HG03095 (cell line): ENCODE measurements around the gene CPVL.

Experiments
- ATAC-seq: cut with Tn5 transposase; IDR thresholded peaks from one replicate; pipeline ENCODE4 v1.9.1; 2021; ENCODE audit warnings: moderate library complexity; ENCODE audit not compliant: unreplicated experiment

CPVL gene

DNA sequence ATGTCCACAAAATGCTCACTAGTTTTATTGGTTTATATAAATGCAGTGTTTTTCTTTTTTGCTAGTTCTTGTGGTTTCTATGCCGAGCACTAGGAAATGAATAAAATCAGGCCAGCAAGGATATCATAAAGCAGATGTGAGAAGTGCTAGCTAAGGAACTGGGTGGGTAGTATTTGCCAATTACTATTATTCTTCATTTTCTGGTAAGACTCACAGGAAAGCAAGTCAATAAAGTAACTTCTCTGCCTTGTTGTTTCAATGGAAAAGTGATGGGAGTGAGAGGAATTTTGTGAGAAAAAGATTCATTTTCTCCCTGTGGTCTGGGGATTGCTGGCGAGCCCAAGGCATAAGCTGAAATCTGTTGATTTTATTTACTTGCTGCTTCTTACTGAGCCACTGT lies 137.7 kb downstream of the CPVL start:
- no peak for ATAC-seq

GRCh38 chr7:29007127-29007526 lies 139.2 kb downstream of the CPVL start:
- no peak for ATAC-seq

- no peak for ATAC-seq
Measured at GRCh38 chr7:29005829-29006228, 140.5 kb downstream of the CPVL start.

GRCh38 chr7:29005406-29005805 lies 140.9 kb downstream of the CPVL start:
- ATAC-seq = no peak

- no peak for ATAC-seq
Measured at GRCh38 chr7:29003703-29004102, 142.6 kb downstream of the CPVL start.

- ATAC-seq = no peak
Measured at GRCh38 chr7:29000717-29001076, 145.6 kb downstream of the CPVL start.

DNA sequence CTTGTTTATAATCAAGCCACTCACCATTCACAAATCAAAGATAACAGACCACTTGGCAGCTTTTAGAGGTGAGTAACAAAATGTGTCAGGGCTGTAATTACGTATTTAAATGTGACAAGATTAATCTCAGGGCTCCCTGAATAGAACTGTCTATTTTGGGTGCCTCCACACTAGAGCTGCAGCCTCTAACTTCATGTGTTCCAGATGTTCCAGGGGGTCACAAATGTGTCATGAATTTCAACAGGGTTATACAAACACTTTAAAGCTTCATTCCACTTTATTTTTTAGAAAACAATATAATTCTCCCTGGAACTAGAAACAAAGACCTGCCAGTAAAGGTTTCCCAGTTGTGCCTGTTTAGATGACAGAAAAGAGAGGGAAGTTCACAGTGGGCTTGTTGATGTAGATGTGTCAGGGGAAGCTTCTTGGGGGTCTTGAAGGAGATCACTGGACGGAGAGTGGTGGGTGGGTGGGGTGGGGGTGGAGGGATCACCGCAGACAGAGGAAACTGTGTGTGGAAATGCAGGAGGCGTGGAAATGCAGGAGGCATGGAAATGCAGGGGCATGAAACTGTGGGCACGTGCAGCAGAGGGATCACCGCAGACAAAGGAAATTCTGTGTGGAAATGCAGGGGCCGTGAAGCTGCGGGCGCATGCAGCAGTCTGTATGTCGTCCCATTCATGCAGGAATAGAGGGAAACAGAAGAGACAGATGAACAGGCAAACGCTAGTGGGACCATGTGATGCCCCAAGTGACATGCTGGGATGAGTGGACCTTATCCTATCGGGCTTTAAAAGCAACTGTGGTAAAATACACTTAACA lies 146.2 kb downstream of the CPVL start:
- no peak for ATAC-seq

DNA sequence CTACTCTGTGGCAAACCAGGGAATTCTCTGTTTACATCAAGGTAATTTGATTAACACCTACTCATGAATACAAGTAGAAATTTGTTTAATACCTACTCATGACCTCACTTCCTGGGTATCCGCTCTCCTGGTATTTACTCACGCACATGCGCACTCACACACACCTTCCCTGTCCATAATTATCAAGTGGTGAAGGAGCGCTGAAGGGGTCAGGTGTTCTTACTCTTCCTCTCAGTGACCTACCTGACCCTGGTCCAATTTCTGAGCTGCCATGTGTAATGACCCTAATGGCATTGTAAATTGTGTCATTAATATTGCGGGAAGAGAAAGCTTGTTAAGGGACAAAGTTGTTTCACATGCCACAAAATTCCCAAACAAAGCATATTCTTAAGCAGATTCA lies 146.9 kb downstream of the CPVL start:
- no peak for ATAC-seq

GRCh38 chr7:28998105-28998504 lies 148.2 kb downstream of the CPVL start:
- ATAC-seq = no peak

- ATAC-seq = no peak
Measured at GRCh38 chr7:28996836-28997235, 149.5 kb downstream of the CPVL start.

DNA sequence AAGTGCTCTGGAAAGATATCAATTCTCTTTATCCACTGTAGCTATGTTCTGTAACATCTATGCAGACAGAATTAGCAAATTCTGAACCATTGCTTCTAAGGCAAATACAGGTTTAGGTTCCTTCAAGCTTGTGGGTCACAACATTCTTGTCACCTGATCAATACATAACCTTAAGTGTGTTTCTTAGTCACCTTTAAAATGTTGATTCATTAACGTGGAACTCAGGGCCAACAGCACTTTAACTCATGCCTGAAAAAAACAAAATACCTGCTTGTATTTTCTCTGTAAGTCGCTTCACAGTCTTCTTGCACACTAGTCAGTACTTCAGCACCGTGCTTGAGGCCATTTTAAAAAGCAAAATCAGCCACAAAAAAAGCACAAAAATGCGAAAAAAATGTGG lies 153.0 kb downstream of the CPVL start:
- ATAC-seq = no peak

GRCh38 chr7:28992798-28993197 lies 153.5 kb downstream of the CPVL start:
- ATAC-seq = no peak

DNA sequence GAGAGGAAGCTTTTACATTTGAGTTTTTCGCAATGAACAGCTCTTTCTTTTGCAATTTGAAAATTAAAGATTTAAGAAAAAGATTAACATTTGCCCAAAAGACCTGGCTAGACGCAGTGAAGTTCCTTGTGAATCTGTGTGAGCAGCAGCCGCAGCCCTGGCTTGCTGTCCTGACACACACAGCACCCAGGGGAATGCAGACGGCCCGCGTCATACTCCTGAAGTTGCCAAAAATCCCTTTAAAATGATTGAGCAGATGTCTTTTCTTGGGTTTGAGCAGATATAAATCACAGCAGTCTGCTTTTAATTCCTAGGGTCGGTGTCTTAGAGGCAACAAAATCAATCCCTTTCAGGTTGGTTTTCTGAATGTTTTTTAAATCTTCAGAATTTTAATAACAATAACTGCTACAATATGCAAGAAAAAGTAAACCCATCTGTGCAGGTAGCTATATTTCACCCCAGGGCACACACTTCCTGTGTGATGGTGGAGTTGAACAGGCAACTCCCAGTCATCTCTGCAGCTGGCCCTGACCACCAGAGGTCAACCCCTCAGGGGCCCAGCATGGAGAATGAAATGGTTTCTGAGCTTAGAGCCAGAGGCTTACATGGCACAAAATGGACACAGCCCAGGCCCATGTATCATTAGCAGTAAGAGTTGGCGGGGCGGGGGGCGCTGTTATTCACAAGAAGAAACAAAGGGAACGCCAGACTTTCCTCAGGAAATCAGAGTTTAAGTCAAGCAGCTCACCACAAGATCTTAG lies 156.0 kb downstream of the CPVL start:
- no peak for ATAC-seq

DNA sequence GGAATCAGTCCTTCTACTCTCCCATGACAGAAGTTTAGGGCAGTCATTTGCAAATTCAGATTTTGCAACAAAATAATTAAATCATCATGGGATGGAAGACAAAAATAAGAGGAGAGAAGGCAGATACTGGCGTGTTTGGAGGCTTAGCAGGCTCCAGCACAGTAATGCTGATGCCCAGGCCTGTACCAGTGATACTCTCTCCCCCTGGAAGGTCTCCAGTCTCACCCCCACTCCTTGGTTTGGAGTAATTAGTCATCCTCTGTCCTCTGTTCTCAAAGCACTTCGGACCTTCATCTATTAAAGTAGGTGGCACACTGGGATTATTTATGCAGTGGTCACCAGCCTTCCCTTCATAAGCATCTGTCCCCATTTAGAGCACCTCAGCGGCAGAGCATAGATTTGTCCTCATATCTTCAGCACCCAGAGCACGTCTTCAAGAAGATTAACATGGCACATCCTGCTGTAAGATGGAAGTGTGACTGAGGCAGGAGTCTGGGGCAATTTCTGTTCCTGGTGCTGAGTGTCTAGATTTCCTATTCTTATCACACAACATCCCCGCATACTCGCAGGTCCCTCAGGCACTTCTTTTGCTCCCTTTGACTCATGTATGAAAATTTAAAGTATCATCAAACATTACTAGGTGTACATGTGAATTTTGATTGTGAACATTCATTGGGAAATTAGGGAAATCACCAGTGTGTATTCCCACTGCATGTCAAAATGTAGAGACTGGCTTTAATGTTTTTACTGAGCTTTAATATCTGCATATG lies 156.9 kb downstream of the CPVL start:
- no peak for ATAC-seq

DNA sequence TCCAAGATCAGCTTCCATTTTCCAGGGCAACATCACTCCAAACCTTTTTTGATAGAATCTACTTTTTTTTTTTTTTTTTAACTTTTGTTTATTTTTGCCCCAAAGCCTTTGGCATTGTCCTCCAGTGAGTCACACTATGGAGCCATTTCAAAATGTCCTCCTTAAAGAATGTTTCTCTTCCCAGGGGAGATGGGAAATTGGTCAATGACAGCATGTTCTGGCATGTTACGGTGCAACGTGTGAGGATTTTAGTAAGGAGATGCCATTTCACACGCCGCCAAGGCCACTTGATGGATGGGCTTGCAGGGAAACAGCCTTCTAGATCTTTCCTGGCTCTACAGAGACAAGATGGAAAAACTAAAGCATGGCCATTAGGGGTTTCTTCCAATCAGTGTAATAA lies 157.5 kb downstream of the CPVL start:
- ATAC-seq = no peak

- ATAC-seq = no peak
Measured at GRCh38 chr7:28988091-28988490, 158.2 kb downstream of the CPVL start.

DNA sequence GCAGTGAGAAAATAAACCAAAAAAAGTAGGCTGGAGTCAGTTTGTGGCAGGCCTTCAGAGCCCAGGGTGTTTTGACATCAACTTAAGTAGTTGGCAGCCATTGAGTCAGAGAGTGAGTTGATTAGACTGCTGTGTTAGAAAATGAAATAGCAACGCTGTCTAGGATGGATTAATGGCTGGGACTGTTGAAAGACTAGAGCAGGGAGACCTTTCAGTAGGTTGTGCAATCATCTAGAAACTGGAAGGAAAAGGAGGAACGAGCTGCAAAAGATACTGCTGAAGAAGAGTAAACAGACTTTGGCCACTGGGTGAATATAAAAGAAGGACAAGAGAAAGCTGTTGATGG lies 159.6 kb downstream of the CPVL start:
- no peak for ATAC-seq

DNA sequence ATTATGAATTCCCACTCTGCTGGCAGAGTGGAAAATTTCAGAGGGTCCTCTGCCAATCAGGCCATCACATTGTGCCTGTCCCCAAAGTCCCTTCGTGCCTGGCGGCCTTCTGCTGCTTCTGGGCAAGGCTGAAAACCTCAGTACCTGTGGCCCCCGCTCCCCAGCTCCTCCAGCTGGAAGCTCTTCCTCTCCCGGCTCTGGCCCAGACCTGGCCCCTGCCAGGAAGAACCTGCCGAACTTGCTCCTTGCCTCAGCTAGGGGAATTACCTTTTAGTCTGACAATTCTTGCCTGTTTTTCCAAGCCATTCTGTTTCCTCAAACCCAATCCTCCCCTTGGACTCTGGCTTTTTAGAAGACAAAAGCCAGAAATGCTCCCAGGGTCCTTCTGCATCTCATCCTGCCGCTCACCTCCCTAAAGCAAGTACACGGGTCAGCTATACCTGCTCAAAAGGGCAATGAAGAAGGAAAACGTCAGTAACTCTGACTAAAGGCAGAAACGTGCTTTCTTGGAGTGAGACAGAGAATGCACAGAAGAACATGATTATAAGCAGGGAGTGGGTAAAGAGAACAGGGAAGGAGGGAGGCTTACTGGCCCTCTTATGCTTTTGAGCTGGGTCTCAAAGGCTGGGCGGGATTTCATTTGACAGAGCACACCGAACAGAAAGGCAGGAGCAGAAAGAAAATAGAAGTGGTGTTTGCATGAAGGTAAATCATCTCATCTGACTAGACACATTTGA lies 160.1 kb downstream of the CPVL start:
- no peak for ATAC-seq

GRCh38 chr7:28984631-28985030 lies 161.7 kb downstream of the CPVL start:
- no peak for ATAC-seq

GRCh38 chr7:28984217-28984616 lies 162.1 kb downstream of the CPVL start:
- ATAC-seq = no peak
